ENCODE results near the gene INHA. TPM values are rescaled to one million over a fixed set of nuclear protein-coding genes. Genes with fewer than 3 reads are reported as not detected.

INHA gene
- total RNA-seq, 4 donors from 2014 or later: 0.34 to 3.5 (median 1.5) TPM; not detected in 1

DNA sequence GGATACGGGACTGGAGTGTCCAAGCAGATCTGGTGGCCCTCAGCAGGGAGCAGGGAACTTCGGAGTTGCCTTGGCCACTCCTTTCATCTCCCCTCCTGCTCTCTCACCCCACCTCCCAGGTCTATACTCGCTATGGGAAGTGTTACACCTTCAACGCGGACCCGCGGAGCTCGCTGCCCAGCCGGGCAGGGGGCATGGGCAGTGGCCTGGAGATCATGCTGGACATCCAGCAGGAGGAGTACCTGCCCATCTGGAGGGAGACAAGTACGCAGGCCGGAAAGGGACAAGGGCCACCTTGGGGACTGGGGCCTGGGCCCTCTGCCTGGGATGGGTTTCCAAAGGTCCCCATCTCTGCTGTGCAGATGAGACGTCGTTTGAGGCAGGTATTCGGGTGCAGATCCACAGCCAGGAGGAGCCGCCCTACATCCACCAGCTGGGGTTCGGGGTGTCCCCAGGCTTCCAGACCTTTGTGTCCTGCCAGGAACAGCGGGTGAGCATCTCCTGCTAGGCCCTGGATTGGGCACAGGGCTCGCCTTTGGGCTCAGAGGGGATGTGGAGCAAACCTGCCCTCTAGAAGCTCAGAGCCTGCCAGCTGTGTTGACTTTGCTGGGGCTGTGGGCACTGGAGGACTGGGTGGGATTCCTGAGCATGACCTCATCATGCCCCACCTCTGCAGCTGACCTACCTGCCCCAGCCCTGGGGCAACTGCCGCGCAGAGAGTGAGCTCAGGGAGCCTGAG, 40.3 kb upstream of the INHA start:
- DNase-seq (ENCODE audit: low spot score in 2 of 2): no peak
- H3K27me3 ChIP-seq: peaks cover 45% of the 10 kb centered on the region

DNA sequence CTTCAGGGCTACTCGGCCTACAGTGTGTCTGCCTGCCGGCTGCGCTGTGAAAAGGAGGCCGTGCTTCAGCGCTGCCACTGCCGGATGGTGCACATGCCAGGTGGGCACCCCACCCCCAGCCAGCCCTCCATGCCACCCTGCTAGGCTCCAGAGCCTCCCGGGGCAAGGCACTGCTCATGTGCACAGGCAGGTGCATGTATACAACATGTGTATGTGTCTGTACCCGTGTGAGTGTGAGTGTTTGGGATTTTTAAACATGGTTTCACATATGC, 39.8 kb upstream of the INHA start:
- DNase-seq (ENCODE audit: low spot score in 2 of 2): no peak
- no peaks in the 10 kb centered on the region for H3K9me3 ChIP-seq
- TF ChIP-seq POLR2A (IDR thresholded peaks at IDR 0.05) (no peak), CTCF (IDR thresholded peaks at IDR 0.05) (no peak), EP300 (IDR thresholded peaks at IDR 0.05) (no peak), POLR2AphosphoS5 (IDR thresholded peaks at IDR 0.05) (no peak)
- no peak overlapping the region for H3K27ac ChIP-seq
- H3K4me1 ChIP-seq: peaks cover 9% of the 10 kb centered on the region
- H3K27me3 ChIP-seq: peaks cover 40% of the 10 kb centered on the region
- 57% methylated on average over 1 of the region's 8 CpGs for WGBS
- no peaks in the 10 kb centered on the region for H3K36me3 ChIP-seq
- H3K4me3 ChIP-seq: no peak overlapping the region

More for the DNA sequence above, 40.3 kb upstream of the INHA start:
- no peak overlapping the region for H3K27ac ChIP-seq
- H3K9me3 ChIP-seq: no peaks in the 10 kb centered on the region
- no peak for TF ChIP-seq POLR2A (IDR thresholded peaks at IDR 0.05)
- TF ChIP-seq EP300 (IDR thresholded peaks at IDR 0.05): no peak
- no peak for TF ChIP-seq POLR2AphosphoS5 (IDR thresholded peaks at IDR 0.05)
- TF ChIP-seq CTCF (IDR thresholded peaks at IDR 0.05): no peak
- H3K4me1 ChIP-seq: peaks cover 5% of the 10 kb centered on the region
- WGBS: 82% methylated on average over 18 of the region's 20 CpGs
- H3K36me3 ChIP-seq: no peaks in the 10 kb centered on the region
- no peak overlapping the region for H3K4me3 ChIP-seq

GRCh38 chr2:219533930-219534661, 38.0 kb upstream of the INHA start:
- Histone ChIP-seq H3K4me3 (no peak overlapping the region), H3K4me1 (peaks cover 14% of the 10 kb centered on the region), H3K36me3 (peaks cover 5% of the 10 kb centered on the region), H3K27me3 (peaks cover 23% of the 10 kb centered on the region), H3K9me3 (no peaks in the 10 kb centered on the region), H3K27ac (no peak overlapping the region)
- no peak for DNase-seq (ENCODE audit: low spot score in 2 of 2)
- 84% methylated on average over 6 of the region's 6 CpGs for WGBS
- TF ChIP-seq EP300 (IDR thresholded peaks at IDR 0.05): no peak
- no peak for TF ChIP-seq POLR2A (IDR thresholded peaks at IDR 0.05)
- TF ChIP-seq POLR2AphosphoS5 (IDR thresholded peaks at IDR 0.05): no peak
- no peak for TF ChIP-seq CTCF (IDR thresholded peaks at IDR 0.05)

- Histone ChIP-seq H3K27me3 (peaks cover 10% of the 10 kb centered on the region), H3K4me3 (no peak overlapping the region), H3K4me1 (peaks cover 11% of the 10 kb centered on the region), H3K9me3 (no peaks in the 10 kb centered on the region), H3K36me3 (peaks cover 24% of the 10 kb centered on the region), H3K27ac (no peak overlapping the region)
- no peak for DNase-seq (ENCODE audit: low spot score in 2 of 2)
- WGBS: 85% methylated on average over 16 of the region's 16 CpGs
- TF ChIP-seq EP300 (IDR thresholded peaks at IDR 0.05) (no peak), POLR2AphosphoS5 (IDR thresholded peaks at IDR 0.05) (no peak), POLR2A (IDR thresholded peaks at IDR 0.05) (no peak), CTCF (IDR thresholded peaks at IDR 0.05) (no peak)
These were observed 35.7 kb upstream of the INHA start for GRCh38 chr2:219536425-219536824.

- no peaks in the 10 kb centered on the region for H3K9me3 ChIP-seq
- H3K27me3 ChIP-seq: peaks cover 4% of the 10 kb centered on the region
- TF ChIP-seq EP300 (IDR thresholded peaks at IDR 0.05) (no peak), POLR2AphosphoS5 (IDR thresholded peaks at IDR 0.05) (no peak), POLR2A (IDR thresholded peaks at IDR 0.05) (no peak), CTCF (IDR thresholded peaks at IDR 0.05) (no peak)
- no peak overlapping the region for H3K4me3 ChIP-seq
- DNase-seq (ENCODE audit: low spot score in 2 of 2): no peak
- H3K27ac ChIP-seq: no peak overlapping the region
- H3K36me3 ChIP-seq: peaks cover 24% of the 10 kb centered on the region
- WGBS: 75% methylated on average over 4 of the region's 9 CpGs
- H3K4me1 ChIP-seq: peaks cover 16% of the 10 kb centered on the region
These were observed 35.1 kb upstream of the INHA start for GRCh38 chr2:219536967-219537366.
